Hepatocyte (in vitro differentiated cells): ENCODE data around the gene ZNF565. TPM values are rescaled to one million over a fixed set of nuclear protein-coding genes. Genes with fewer than 3 reads are reported as not detected.
A peak's percentile ranks its signal among the peaks of the same experiment; 100 is the strongest.
"Not testable (repeated sequence)": the region's sequence is repeated elsewhere in the genome, so short reads cannot be mapped to it uniquely, and the experiment has no call there.

Source experiments
- DNase-seq: peaks from one replicate; pipeline ENCODE4 v3.0.0-alpha.2; 2016; ENCODE audit warnings: low spot score
- H2AFZ ChIP-seq: fragments of 200-600 bp; sonication (generic); 2 replicates; pipeline ENCODE4 v1.6.0; 2016; ENCODE audit warnings: antibody characterized with exemption, mild to moderate bottlenecking
- H3K27ac ChIP-seq: fragments of 200-600 bp; sonication (generic); 2 replicates; pipeline ENCODE4 v1.5.1; 2016; ENCODE audit warnings: mild to moderate bottlenecking
- H3K27me3 ChIP-seq: fragments of 200-600 bp; sonication (generic); 2 replicates; pipeline ENCODE4 v1.6.1; 2016
- H3K36me3 ChIP-seq: fragments of 200-600 bp; sonication (generic); replicated peaks from 2 replicates; pipeline ENCODE4 v1.5.1; 2016; ENCODE audit warnings: low read depth; ENCODE audit not compliant: insufficient read depth
- H3K4me1 ChIP-seq: fragments of 200-600 bp; sonication (generic); 2 replicates; pipeline ENCODE4 v1.5.1; 2016; ENCODE audit warnings: mild to moderate bottlenecking, moderate library complexity; ENCODE audit not compliant: insufficient read depth
- H3K4me2 ChIP-seq: fragments of 200-600 bp; sonication (generic); 2 replicates; pipeline ENCODE4 v1.6.0; 2016
- H3K4me3 ChIP-seq: fragments of 200-600 bp; sonication (generic); 2 replicates; pipeline ENCODE4 v1.5.1; 2016; ENCODE audit warnings: mild to moderate bottlenecking
- H3K79me2 ChIP-seq: fragments of 200-600 bp; sonication (generic); 2 replicates; pipeline ENCODE4 v1.6.0; 2017; ENCODE audit warnings: mild to moderate bottlenecking
- H3K9me2 ChIP-seq: fragments of 200-600 bp; sonication (generic); replicated peaks from 2 replicates; pipeline ENCODE4 v1.6.0; 2017; ENCODE audit warnings: mild to moderate bottlenecking; ENCODE audit not compliant: insufficient read depth
- H3K9me3 ChIP-seq: fragments of 200-600 bp; sonication (generic); 2 replicates; pipeline ENCODE4 v1.5.1; 2016; ENCODE audit warnings: low read depth, mild to moderate bottlenecking
- H4K20me1 ChIP-seq: fragments of 200-600 bp; sonication (generic); 2 replicates; pipeline ENCODE4 v1.6.0; 2016; ENCODE audit warnings: mild to moderate bottlenecking; ENCODE audit not compliant: insufficient read depth, poor library complexity, severe bottlenecking
- CTCF ChIP-seq: fragments of 200-600 bp; sonication (generic); IDR thresholded peaks from 2 replicates; pipeline ENCODE4 v1.5.1; 2016; ENCODE audit warnings: antibody characterized with exemption, mild to moderate bottlenecking; ENCODE audit not compliant: poor library complexity
- EZH2 ChIP-seq: fragments of 200-600 bp; sonication (generic); IDR thresholded peaks from 2 replicates; pipeline ENCODE4 v1.6.1; 2016; ENCODE audit warnings: antibody characterized with exemption, mild to moderate bottlenecking, borderline replicate concordance
- EZH2phosphoT487 ChIP-seq: fragments of 200-600 bp; sonication (generic); IDR thresholded peaks from one replicate; pipeline ENCODE4 v1.6.1; 2018; ENCODE audit warnings: antibody characterized with exemption, mild to moderate bottlenecking, low read depth, moderate library complexity; ENCODE audit not compliant: unreplicated experiment, severe bottlenecking
- WGBS: methylation state at CpG from one replicate; pipeline ENCODE4 v1.1.6; 2016; ENCODE audit warnings: low lambda C conversion rate; ENCODE audit errors: missing lambda C conversion rate; 5-methylcytosine and 5-hydroxymethylcytosine counted together
- polyA plus RNA-seq: library from polyadenylated mRNA; unstranded; fragments of >200 nt; fragmentation: Nextera tagmentation; extraction: Ambion mirVana; gene quantifications from 2 replicates; pipeline ENCODE4 v1.2.1, GENCODE V29; 2016
- small RNA-seq: library from RNA; depleted of rRNA; stranded (forward); fragments of <200 nt; gene quantifications from one replicate; pipeline ENCODE3, GENCODE V24; 2014
- total RNA-seq: library from RNA; depleted of rRNA; stranded (reverse); fragments of >200 nt; gene quantifications from 2 replicates; pipeline ENCODE4 v1.2.3, GENCODE V29; 2014

Gene ZNF565
- total and polyA plus RNA-seq, 2 experiments from 2014 or later = 3.0 to 8.1 TPM

DNA sequence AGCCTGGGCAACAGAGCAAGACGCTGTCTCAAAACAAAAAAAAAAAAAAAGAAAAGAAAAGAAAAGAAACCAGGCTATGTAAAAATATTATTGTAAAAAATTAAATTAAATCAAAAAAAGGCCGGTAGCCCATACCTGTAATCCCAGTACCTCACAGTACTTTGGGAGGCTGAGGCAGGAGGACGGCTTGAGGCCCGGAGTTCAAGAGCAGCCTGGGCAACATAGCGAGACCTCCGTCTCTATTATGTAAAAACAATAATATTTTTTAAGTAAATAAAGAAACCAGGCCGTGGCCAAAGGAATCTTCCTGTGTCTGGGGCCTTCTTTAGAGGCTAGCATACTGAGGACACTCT lies 75.4 kb downstream of the ZNF565 start:
- DNase-seq = no peak
- Histone ChIP-seq H3K79me2 (peaks cover 25% of the 10 kb centered on the region), H3K9me3 (no peaks in the 10 kb centered on the region), H3K27ac (peak overlapping the region; percentile 98), H3K4me1 (no peaks in the 10 kb centered on the region), H2AFZ (peak overlapping the region; percentile 83), H3K4me2 (peak overlapping the region; percentile 89), H3K36me3 (no peaks in the 10 kb centered on the region), H4K20me1 (peaks cover 9% of the 10 kb centered on the region), H3K27me3 (no peaks in the 10 kb centered on the region), H3K9me2 (no peaks in the 10 kb centered on the region), H3K4me3 (peak overlapping the region; percentile 56)
- no peak for TF ChIP-seq EZH2phosphoT487
- TF ChIP-seq EZH2 = no peak
- TF ChIP-seq CTCF = no peak
- WGBS = 68% methylated on average over 7 of the region's 7 CpGs

- Histone ChIP-seq H3K36me3 (no peaks in the 10 kb centered on the region), H3K4me3 (no peak overlapping the region), H4K20me1 (peaks cover 9% of the 10 kb centered on the region), H3K27ac (no peak overlapping the region), H3K79me2 (peaks cover 18% of the 10 kb centered on the region), H3K27me3 (no peaks in the 10 kb centered on the region), H3K4me2 (no peak overlapping the region), H3K9me3 (no peaks in the 10 kb centered on the region), H3K4me1 (no peaks in the 10 kb centered on the region), H3K9me2 (no peaks in the 10 kb centered on the region), H2AFZ (no peak overlapping the region)
- 81% methylated on average over 12 of the region's 12 CpGs for WGBS
- TF ChIP-seq EZH2 = no peak
- no peak for TF ChIP-seq EZH2phosphoT487
- TF ChIP-seq CTCF = no peak
- DNase-seq = no peak
Measured at GRCh38 chr19:36136964-36137686, 77.3 kb downstream of the ZNF565 start.

DNA sequence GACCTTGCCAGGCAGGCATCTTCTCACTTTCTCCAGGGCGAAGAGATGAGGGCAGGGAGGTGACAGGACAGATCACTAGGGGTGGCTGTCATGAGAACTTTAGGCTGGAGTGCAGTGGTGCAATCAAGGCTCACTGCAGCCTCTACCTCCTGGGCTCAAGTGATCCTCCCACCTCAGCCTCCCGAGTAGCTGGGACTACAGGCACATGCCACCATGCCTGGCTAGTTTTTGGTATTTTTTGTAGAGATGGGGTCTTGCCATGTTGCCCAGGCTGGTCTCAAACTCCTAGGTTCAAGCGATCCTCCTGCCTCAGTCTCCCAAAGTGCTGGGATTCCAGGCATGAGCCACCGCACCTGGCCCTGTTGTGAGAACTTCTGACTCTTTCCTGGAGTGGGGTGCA lies 79.6 kb downstream of the ZNF565 start:
- not testable (repeated sequence) for H3K4me1 ChIP-seq, H3K4me3 ChIP-seq, H3K27me3 ChIP-seq, H3K4me2 ChIP-seq, H3K36me3 ChIP-seq, H2AFZ ChIP-seq, H3K9me2 ChIP-seq, H4K20me1 ChIP-seq, H3K9me3 ChIP-seq, DNase-seq, H3K79me2 ChIP-seq, H3K27ac ChIP-seq
- 95% methylated on average over 4 of the region's 4 CpGs for WGBS

Small RNA genes within 50 kb of the gene (small RNA-seq; reads per million reads assigned to genes)
- not detected for gene RF00019

Other genes with a start within 250 kb of the ZNF565 start
- 34.4 and 36.5 TPM in 2 replicates for gene SDHAF1, start 219.5 kb downstream of the ZNF565 start, total RNA-seq
- gene SDHAF1, start 219.5 kb downstream of the ZNF565 start, polyA plus RNA-seq = 23.9 and 28.6 TPM in 2 replicates
- 6.5 and 8.9 TPM in 2 replicates for gene SYNE4, start 205.9 kb downstream of the ZNF565 start, total RNA-seq
- 19.8 and 21.1 TPM in 2 replicates for gene SYNE4, start 205.9 kb downstream of the ZNF565 start, polyA plus RNA-seq
- gene ALKBH6, start 200.5 kb downstream of the ZNF565 start, total RNA-seq = 14.2 and 24.1 TPM in 2 replicates
- gene ALKBH6, start 200.5 kb downstream of the ZNF565 start, polyA plus RNA-seq = 31.1 and 33.7 TPM in 2 replicates
- gene CLIP3, start 181.8 kb downstream of the ZNF565 start, total RNA-seq = 5.1 and 12.8 TPM in 2 replicates
- gene CLIP3, start 181.8 kb downstream of the ZNF565 start, polyA plus RNA-seq = 19.5 and 21.8 TPM in 2 replicates
- 4.5 and 6.8 TPM in 2 replicates for gene THAP8, start 160.4 kb downstream of the ZNF565 start, total RNA-seq
- gene THAP8, start 160.4 kb downstream of the ZNF565 start, polyA plus RNA-seq = 23.1 and 24.1 TPM in 2 replicates
- gene WDR62, start 159.8 kb downstream of the ZNF565 start, total RNA-seq = 1.8 and 2.1 TPM in 2 replicates
- gene WDR62, start 159.8 kb downstream of the ZNF565 start, polyA plus RNA-seq = 1.2 and 4.6 TPM in 2 replicates
- not detected in 2 replicates for gene OVOL3, start 103.5 kb downstream of the ZNF565 start, total RNA-seq
- not detected in 2 replicates for gene OVOL3, start 103.5 kb downstream of the ZNF565 start, polyA plus RNA-seq
- gene POLR2I, start 99.8 kb downstream of the ZNF565 start, total RNA-seq = 19.3 and 21.7 TPM in 2 replicates
- gene POLR2I, start 99.8 kb downstream of the ZNF565 start, polyA plus RNA-seq = 104 and 115 TPM in 2 replicates
- gene TBCB, start 99.2 kb downstream of the ZNF565 start, total RNA-seq = 108 and 123 TPM in 2 replicates
- 149 and 179 TPM in 2 replicates for gene TBCB, start 99.2 kb downstream of the ZNF565 start, polyA plus RNA-seq
- gene CAPNS1, start 74.6 kb downstream of the ZNF565 start, total RNA-seq = 199 and 268 TPM in 2 replicates
- gene CAPNS1, start 74.6 kb downstream of the ZNF565 start, polyA plus RNA-seq = 320 and 346 TPM in 2 replicates
- gene COX7A1, start 62.2 kb downstream of the ZNF565 start, total RNA-seq = not detected in 2 replicates
- not detected in 2 replicates for gene COX7A1, start 62.2 kb downstream of the ZNF565 start, polyA plus RNA-seq
- gene ZNF146, start 441 bp upstream of the ZNF565 start, total RNA-seq = 80.5 and 106 TPM in 2 replicates
- gene ZNF146, start 441 bp upstream of the ZNF565 start, polyA plus RNA-seq = 39.7 and 46.4 TPM in 2 replicates
- 6.7 and 7.0 TPM in 2 replicates for gene ZFP14, start 164.5 kb upstream of the ZNF565 start, total RNA-seq
- gene ZFP14, start 164.5 kb upstream of the ZNF565 start, polyA plus RNA-seq = 6.0 and 6.1 TPM in 2 replicates
- gene ZFP82, start 204.0 kb upstream of the ZNF565 start, total RNA-seq = 4.8 and 7.4 TPM in 2 replicates
- gene ZFP82, start 204.0 kb upstream of the ZNF565 start, polyA plus RNA-seq = 4.3 and 5.3 TPM in 2 replicates